ENCODE results near the gene INO80E.
"Not testable (repeated sequence)": the region's sequence is repeated elsewhere in the genome, so short reads cannot be mapped to it uniquely, and the experiment has no call there.

INO80E gene

DNA sequence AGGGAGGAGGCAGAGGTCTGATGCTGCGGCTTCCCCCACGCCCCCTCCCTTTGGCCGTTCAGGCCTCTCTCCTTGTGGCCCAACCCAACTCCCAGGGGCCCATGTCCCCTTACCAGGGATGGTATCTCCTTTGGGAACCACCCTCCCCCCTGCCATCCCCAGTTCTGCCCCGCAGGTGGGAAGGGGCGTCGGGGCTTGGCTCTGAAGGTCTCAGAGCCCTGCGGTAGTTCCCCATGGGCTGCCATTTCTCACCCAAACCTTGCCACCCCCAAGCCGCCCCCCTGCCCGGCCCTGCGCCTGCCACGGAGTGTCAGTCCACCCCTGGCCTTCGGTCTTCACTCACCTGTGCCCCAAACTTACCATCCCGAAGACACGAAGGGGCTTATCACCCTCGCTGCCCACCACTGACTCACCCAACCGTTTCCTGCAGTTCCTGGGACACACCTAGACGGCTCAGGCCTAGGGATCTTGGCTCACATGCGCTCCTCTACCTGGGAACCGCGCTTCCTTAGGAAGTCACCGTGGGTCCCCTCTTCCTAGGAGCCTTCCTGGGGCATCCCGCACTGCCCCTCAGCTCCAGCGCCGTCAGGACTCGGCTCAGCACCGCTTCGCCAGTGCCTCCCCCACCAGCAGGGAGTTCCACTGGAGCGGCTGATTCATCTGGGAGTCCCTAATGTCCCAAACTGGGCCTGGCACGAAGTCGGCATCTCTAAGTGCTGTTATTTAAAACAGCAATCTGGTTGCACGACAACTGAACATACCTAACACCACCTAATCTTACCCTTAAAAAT is 15.9 kb downstream of the INO80E start:
- no peak for DNase-seq

DNA sequence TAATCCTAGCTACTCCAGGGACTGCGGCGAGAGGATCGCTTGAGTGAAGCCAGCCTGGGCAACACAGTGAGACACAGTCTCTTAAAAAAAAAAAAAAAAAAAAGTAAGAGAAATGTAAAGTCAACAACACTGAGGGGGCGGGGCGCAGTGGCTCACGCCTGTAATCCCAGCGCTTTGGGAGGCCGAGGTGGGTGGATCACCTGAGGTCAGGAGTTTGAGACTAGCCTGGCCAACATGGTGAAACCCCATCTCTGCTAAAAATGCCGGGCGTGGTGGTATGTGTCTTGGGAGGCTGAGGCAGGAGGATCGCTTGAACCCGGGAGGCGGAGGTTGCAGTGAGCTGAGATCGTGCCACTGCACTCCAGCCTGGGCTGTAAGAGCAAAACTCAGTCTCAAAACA is 16.6 kb downstream of the INO80E start:
- DNase-seq: not testable (repeated sequence)

DNA sequence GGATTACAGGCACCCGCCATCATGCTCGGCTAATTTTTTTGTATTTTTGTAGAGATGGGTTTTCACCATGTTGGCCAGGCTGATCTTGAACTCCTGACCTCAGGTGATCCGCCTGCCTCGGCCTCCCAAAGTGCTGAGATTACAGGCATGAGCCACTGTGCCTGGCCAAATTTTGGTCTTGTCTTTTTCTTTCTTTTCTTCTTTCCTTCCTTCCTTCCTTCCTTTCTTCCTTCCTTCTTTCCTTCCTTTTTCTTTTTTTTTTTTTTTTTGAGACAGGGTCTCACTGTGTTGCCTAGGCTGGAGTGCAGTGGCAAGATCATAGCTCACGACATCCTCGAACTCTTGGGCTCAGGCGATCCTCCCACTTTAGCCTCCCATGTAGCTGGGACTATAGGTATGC is 19.4 kb downstream of the INO80E start:
- DNase-seq: not testable (repeated sequence)

DNA sequence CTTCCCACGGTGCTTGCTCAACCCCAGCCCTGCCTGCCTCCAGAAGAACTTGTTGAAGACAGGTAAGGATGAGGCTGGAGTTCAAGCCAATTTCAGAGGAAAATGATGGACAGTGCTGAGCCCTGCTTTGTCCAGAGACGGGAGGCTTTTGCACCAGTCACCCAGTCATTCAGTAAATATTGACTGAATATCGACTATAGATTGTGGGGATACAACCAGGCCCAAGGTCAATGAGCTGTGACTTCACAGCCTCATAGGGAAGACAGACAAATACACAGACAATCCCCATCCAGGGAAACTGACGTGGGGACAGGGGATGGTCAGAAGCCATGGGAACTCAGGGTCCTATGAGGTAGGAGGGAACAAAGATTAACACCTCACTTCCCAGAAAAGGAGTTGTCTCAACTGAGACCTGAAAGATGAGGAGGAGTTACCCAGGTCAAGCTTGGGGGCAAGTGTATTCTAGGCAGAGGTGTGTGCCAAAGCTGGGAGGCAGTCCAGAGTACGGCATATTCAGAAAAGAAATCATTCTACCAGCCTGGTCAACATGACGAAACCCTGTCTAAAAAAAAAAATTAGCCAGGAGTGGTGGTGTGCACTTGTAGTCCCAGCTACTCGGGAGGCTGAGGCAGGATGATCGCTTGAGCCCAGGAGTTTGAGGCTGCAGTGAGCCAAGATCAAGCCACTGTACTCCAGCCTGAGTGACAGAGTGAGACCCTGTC is 20.7 kb downstream of the INO80E start:
- DNase-seq: no peak

DNA sequence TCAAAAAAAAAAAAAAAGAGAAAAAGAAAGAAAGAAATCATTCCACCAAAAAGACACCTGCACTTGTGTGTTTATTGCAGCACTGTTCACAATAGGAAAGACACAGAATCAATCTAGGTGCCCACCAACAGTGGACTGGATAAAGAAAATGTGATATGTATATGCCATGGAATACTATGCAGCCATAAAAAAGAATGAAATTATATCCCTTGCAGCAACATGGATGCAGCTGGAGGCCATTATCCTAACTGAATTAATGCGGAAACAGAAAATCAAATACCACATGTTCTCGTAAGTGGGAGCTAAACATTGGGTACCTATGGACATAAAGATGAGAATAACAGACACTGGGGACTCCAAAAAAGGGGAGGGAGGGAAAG is 21.2 kb downstream of the INO80E start:
- DNase-seq: no peak

DNA sequence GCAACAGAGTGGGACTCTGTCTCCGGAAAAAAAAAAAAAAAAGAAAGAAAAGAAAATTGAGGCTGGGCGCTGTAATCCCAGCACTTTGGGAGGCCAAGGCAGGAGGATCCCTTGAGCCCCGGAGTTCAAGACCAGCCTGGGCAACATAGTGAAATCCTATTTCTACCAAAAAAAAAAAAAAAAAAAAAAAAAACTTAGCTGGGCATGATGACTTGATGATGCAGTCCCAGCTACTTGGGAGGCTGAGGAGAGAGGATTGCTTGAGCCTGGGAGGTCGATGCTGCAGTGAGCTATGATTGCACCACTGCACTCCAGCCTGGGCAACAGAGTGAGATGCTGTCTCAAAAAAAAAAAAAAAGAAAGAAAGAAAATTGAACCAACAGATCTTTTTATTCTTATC is 21.9 kb downstream of the INO80E start:
- not testable (repeated sequence) for DNase-seq

DNA sequence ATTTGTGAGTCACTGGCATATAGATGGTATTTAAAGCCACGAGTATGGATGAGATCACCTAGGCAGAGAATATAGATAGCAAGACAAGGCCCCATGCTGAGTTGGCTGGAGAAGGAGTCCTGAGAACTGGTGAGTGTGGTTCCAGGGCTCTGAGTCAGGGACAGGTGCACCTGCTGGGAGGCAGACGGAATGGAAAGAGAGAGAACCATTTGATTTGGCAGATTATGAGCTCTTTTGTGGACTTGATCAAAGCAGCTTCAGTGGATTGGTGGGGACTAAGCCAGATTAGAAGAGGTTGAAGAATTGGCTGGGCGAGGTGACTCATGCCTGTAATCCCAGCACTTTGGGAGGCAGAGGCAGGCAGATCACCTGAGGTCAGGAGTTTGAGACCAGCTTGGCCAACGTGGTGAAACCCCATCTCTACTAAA is 22.7 kb downstream of the INO80E start:
- DNase-seq: no peak

DNA sequence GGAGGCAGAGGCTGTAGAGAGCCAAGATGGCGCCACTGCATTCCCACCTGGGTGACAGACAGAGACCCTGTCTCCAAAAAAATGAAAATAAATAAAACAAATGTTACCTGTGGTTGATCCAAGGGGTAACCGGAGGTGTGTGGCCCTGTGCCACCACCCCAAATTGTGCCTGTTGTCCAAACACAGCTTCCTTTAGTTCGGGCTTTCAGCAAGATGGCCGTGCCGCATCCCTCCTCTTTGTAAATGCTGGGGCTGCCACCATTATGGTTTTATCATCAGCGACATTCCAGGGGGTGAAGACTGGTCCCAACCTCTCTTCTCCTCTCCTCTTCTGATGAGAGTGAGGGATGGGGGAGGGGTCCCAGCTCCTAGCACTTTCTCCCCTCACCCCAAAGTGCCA is 26.8 kb downstream of the INO80E start, which contains the start of gene C16orf92:
TSS of gene C16orf92 (plus strand) at position 312 of the 400 bp plus-strand sequence. CDS start 143 bp downstream, outside the sequence.
- DNase-seq: no peak

DNA sequence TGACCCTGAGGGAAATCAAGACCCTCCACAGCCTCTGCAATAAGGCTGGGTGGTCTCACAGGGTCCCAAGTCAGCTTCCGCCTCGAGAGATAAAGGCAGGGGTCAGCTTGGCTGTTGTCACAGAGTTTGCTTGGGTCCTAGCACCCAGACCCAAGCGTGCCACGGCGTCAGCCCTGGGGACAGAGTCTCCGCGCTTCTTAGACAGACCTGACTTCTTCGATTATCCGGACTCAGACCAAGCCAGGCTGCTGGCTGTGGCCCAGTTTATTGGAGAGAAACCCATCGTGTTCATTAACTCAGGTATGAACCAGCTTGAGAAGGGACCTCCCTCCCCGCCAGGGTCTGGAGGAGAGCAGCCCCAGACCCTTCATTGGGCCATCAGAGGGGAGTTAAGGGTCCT is 27.5 kb downstream of the INO80E start:
- DNase-seq: no peak

DNA sequence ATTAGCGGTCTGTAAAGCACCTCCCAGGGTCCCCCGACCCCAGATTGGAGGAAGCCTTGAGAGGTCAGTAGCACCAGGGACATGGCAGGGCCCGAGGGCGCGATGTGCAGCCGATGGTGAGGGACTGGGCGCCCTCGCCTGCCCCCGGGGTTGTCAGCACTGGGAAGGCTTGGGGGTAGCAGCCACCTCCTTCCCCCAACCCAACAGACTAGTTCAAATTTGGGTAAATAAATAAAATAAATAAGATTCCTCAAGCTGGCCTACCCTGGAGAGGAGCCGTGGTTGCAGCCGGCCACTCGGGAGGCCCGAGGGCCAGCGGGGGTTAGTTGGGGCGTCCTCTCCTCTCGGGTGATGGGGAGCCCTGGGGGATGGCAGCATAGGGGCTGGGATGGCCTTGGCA is 28.4 kb downstream of the INO80E start:
- no peak for DNase-seq

DNA sequence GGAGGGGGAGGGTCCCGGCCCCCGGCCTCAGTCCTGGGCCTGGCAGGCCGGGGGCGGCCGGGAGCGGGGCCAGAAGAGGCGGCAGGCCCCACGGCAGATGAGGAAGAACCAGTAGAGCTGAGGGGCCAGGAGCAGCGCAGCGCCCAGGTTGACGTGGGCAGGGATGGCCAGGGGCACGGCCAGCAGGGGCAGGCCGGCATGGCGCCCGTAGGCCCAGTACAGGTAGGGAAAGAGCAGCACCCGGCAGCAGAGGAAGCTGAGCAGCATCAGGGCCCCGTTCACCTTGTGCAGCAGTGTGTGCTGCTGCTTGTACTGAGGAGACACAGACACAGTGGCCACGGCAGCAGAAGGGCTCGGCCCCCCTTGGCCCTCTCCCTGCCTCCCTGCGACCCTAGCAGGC is 29.1 kb downstream of the INO80E start:
- no peak for DNase-seq

DNA sequence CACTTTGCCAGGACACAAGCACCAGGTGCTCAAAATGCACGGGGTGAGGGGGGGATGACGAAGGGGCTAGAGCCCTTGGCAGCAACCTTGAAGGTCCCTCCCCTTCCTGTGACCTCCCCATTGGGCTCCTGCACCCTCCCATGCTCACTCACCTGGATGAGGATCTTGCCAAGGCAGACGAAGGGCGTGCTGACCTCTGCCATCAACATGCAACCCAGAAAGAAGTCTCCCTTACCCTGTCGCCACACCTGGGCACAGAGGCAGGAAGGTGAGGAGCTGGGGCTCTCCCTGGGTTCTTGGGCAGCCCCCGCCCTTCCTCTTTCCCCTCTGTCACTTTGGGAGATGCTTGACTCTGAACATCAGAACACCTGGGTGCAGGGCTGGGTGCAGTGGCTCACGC is 29.5 kb downstream of the INO80E start:
- DNase-seq: no peak

DNA sequence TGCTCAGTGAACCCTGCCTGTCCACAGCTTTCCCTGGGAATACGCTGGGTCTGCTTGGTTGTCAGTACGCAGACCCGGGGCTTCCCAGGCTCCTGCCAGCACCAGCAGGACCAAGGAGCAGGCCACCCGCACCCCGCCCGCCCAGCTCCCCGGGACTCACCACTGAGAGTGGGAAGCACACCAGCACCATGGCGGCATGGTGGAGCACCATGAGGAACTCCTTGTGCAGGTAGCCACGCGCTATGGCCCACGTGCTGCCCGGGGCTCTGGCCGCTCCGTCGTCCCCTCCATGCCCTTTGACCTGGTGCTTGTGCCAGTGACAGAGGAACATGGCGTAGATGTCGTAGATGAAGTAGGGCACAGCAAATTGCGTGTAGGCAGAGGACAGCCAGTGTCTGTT is 30.4 kb downstream of the INO80E start:
- DNase-seq: no peak

DNA sequence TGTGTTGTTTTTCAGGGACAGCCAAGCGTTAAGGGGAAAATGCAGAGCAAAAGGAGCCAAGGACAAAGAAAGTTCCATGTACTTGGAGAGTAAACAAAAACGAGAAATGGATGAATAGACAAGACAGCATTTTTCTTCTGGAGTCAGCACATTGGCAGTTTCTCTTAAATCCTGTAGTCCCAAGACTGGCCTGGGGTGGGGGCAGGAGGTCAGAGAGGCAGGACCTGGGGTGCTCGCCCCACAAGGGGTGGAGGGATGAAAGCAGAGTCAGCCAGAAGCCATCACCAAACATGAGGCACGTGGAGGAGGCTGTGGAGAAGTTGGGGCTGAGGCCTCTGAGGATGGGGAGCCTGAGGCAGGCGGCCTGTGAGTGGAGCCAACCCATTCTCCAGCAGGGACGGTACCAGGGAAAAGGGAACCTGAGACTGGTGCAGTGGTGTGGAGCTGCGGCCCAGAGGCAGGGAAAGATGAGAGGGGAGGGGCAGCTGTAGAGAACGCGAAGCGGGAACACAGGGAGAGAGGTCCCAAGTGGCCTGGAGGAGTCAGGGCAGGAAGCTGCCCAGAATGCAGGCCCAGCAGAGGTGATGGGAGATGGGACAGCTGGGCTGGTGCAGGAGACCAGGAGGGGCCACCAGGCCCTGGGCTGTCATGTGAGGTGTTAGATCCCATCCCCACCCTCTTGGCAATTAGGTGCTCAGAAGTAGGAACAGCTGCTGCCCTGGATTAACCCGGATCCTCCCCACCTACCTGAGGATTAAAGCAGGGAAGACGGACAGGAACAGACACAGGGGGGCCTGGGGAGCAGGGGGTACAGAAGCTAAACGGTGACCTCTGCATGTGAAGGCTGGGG is 31.8 kb downstream of the INO80E start:
- no peak for DNase-seq

DNA sequence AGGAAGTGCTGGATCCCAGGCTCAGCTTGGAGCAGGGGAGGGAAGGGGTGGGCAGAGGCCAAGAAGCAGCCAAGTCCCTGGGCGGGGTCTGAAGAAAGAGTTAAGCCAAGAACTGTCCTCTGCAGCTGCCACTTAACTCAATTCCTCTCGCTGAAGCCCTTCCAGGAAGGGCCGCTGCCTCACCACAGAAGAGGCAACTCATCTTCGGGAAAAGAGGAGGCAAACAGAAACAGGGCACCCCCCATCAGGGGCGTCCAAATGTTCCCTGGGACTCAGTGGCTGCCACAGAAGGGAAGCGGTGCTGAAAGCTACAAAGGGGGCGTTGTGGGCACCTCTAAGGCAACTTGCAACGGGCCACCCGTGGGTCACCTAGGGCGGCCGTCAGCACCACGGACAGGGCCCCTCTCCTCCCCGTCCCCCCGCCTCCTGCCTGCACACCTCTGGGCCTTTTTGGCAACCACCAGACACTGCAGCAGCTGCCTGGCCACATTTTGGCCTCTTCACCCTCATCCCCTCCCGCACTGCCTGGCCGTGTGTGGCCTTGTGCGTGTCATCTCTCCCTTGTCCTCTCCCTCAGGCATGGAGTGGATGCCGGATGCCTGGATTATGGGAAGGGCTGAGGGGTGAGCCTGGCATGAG is 32.5 kb downstream of the INO80E start:
- DNase-seq: no peak

DNA sequence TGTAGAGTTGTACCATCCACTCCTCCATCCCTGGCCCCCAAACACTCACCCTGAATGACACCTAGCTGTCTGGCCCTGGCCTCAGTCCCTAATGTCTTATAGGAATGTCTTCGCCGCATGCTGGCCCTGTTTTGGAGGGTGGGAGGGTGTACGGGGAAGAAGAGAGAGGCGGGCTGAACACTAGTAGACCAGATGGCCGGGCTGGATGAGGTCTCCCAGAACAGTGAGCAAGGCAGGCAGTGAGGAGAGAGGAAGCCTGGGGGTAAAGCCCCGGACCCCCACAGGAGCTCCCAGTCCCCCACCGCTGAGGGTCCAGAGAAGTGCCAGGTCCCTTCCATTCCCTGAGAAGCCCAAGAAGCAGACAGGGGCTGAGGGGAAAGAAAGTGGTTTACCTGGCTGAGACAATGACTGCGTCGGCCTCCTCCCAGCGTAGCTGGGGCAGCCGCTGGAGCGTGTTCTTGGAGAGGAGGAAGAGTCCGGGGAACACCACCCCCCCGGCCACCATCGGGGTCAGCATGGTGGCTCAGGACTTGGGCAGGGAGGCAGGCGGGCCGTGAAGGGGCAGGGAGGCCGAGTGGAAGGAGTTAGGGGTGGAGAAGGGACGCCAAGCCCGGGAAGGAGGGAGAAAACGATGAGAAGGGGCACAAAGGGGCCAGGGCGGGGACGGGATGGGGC is 34.1 kb downstream of the INO80E start:
- no peak for DNase-seq

DNA sequence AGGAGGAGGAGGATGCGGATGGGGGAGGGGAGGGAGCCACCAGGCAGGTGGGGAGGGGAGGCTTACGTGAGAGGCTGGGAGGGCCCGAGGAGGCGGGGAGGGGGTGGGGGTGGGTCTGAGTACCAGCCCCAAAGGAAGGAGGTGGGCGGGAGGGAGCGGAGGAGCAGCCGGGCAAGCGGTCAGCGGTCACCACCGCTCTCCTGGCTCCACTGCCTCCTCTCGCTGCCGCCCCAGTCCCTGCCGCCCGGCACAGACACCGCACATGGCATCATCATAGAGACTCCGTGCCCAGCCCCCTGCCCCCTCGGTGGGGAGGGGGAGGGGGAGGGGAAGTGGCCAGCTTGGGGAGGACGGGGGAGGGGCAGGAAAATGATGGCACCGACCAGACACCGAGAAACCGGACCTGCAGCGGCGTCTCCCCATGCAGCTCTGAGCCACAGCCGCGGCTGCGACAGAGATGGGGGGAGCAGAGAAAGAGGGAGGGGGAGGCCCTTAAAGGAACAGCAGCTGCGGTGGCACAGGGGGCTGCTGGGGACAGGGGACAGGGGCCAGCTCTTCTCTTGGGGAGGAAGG is 34.9 kb downstream of the INO80E start, which contains the start of gene TLCD3B:
TSS of gene TLCD3B (minus strand) at position 431 of the 573 bp plus-strand sequence. CDS start 744 bp downstream, outside the sequence.
- DNase-seq: no peak

DNA sequence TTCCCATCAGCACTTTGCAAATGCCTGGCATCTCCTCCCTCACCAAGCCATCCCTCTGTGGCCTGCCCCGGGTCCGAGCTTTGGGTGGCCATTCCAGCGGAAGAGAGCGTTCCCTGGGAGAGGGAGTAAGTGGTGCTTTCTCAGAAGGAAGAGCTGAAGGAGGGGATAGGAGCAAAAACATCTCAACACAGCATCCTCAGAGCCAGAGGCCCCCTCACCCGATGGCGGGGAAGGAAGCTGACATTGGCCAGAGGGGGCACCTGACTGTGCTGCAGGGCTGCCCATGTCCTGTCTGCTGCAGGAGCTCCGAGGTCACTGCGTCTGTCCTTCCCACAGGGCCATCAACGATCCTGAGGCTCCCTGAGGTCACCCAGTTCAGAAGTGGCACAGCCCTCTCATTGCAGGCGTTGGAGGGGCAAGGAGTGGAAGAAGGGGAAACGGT is 35.5 kb downstream of the INO80E start:
- no peak for DNase-seq

DNA sequence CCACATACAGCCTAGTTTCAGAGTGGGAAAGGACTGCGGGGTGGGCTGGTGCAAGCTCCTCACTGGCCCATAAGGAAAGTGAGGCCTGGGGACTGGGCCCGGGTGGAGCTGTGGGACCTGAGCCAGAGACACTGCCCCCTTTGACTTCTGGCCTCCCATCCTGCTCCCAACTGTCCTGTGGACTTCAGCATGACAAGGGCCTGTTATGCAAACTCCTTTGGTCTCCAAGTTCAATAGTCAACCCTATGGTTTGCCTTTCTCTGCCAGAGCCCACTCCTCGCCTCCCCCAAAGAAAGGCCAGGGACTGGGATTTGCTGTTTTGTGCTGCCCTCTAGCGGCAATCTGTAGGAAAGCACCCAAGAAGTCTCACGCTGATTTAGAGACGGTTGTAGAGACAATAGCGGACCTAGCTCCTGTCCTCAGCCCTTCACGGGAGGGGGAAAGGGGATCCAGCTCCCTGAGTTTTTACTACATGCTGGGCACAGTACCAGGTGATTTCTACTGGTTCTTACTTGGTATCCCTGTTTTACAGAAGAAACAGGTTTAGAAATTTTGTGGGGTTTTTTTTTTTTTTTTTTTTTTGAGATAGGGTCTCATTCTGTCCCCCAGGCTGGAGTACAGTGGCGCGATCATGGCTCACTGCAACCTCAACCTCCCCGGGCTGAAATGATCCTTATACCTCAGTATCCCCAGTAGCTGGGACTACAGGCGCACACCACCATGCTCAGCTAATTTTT is 36.2 kb downstream of the INO80E start:
- DNase-seq: peak; percentile 66

DNA sequence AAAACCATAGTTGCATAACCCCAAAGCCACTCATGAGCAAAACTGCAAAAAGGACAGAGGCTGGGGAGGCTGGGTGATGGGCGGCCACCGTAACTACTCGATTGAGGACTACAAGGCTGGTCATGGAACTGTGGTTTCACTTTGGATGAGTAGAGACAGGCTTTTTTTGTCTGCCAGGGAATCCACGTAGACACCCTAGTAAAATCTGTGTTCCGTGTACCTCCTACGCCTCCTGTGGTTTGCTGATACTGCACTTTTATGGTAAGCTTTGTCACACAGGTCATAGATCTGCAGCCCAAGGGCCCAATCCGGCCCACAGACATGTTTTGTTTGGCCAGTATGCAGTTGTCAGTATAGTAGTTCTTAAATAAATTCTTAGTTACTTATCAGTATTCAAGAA is 37.2 kb downstream of the INO80E start:
- no peak for DNase-seq

DNA sequence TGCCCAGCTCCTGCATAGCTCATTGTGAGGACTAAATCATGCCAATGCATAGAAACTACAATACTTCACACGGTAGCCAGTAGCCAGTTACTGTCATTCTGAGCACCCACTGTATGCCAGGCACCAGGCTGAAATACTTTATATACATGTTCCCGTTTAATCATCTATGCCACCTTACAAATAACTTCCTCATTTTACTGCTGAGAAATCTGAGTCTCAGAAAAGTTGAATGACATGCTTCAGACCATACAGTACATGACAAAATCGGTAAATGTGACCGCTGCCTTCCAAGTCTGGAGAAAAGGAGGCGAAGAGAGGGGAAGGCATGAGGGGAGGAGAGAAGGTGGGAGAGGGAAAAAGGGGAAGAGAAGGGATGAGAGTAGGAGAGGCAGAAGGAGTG is 44.2 kb downstream of the INO80E start:
- DNase-seq: no peak

Data from stimulated activated CD4-positive, alpha-beta T cell treated with anti-CD3 and anti-CD28 coated beads, Interleukin-1b, Interleukin-23, amount 100 ng/mL, for 48 hours (primary cell).